ENCODE results near the gene SYCE3.
"Not testable (repeated sequence)": the region's sequence is repeated elsewhere in the genome, so short reads cannot be mapped to it uniquely, and the experiment has no call there.

SYCE3 gene, protein sequence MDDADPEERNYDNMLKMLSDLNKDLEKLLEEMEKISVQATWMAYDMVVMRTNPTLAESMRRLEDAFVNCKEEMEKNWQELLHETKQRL

DNA sequence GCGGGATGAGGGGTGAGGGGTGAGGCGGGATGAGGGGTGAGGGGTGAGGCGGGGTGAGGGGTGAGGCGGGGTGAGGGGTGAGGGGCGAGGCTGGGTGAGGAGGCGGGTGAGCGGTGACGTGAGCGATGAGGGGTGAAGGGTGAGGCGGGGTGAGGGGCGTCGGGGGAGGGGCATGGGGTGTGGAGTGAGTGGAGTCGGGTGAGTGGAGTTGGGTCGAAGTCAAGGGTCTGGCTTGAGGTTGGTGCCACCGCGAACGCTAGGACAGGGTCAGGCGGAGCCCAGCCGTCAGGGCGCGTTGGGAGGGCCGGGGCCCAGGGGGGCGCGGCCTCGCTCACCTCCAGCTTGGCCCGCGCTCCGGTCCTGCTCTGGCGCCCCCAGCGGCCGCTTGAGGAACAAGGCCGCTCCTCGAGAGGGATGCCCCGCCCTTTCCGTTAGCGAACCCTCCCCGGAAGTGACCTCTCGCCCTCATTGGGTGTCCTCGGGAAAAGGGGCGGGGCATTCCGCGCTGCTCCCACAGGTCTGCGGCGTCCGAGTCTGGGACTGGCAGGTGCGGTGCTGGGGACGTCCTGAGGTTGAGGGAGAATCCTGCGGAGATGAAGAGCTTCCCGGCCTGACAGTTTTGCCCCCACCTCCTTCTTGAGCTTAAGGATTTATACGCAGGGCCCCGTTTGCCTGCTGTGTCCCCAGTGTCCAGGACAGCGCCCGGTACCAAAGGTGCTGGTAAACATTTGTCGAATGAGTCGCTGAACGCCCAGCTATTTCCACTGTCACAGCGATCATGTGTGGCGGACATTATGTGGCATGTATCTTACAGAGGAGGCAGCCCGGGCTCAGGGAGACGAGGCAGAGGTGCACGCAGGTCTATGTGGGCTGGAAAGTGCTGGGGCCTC, at the start of gene SYCE3:
TSS of gene SYCE3 (minus strand) at position 397 of the 890 bp plus-strand sequence. CDS start 6,514 bp downstream, outside the sequence.
- DNase-seq: peak; percentile 99

DNA sequence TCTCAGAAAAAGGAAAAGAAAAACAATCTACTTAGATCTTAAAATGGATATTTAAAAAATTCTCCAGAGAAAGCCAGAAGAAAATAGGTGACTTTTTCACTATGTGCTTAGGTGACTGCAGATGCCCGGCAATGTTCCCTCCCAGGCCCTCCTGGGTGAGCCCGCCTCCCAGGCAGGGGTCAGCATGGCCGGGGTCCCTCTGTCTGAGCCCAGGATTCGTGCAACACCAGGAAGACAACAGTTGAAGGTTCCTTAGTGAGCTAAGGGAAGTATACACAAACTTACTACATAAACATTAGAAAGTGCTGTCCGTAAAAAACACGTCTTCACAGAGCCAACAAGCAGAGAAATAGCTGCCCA, 49.4 kb upstream of the SYCE3 start:
- DNase-seq: no peak

DNA sequence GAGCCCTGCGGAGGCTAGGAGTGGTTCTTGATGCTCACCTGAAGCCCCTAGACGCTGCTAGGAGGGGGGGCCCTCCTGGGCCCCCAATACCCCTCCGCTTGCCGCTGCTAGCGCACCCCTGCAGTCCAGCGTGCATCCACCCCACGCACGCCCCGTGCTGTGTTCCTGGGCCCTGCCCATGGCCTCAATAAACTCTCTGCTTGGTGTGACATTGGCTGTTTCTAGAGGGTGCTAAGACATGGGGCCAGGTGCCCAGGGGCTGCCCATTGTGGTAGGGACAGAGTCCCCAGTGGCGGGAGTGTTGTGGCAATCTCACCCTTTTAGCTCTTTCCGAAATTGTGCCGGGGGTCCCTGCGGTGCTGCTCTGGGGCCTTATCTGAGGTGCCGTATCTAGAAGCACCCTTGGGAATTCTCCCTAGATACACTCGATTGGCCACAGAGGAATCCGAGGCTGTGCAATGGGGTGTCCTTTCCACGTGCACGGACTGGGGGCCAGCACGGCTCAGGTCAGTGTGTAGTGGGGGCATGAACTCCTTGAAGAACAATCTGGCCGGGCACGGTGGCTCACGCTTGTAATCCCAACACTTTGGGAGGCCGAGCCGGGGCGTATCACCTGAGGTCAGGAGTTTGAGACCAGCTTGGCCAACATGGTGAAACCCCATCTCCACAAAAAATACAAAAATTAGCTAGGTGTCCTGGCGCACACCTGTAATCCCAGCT, 48.8 kb upstream of the SYCE3 start:
- DNase-seq: no peak

DNA sequence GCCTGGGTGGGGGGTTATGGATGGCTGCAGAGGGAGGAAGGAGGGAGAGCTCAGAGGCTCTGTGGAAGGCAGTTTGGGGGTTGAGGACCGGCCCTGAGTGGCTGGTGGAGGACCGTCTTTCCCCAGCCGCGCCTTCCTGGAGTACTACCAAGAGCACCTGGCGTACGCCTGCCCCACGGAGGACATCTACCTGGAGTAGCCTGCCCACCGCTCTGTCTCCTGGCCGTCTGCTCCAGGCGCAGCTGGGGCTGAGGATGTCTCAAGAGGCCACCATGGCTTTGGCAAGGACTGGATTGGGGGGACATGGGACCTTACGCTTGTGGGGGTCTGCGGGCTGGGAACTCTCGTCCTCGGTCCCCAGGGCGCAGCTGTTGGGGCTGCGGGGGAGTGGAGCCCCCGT, 47.9 kb upstream of the SYCE3 start:
- DNase-seq: no peak

DNA sequence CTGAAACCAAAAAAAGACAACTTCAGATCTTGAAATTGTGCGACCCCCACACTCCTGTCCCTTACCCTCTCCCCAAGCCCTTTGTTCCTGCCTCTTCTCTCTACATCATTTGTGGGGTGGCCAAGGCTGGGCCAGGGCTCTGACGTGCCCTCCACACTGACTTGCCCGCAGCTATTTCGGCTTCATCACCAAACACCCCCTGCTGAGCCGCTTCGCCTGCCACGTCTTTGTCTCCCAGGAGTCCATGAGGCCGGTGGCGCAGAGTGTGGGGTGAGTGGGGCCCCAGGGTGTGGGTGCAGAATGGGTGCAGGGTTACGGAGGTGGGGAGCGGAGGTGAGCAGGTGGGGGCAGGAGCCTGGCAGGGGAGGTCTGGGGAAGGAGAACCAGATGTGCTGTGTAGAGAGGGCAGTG, 47.3 kb upstream of the SYCE3 start:
- DNase-seq: no peak

DNA sequence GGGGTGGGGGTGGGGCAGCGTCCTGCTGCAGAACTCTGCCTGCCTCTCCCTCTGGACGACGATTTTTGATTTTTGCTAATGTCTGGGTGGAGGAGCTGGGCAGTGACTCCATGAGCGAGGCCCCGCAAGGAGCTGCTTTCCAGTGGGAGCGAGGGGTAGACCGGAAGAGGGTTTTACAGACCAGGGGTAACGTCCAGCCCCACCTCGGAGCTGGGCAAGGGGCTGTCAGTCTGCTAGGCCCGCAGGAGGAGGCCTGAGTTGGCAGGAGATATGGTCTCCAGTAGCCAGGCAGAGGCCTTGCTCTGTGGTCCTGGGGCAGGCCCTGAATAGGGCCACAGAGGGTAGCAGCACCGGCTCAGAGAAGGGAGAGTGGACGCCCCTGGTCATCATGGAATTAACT, 46.9 kb upstream of the SYCE3 start:
- no peak for DNase-seq

DNA sequence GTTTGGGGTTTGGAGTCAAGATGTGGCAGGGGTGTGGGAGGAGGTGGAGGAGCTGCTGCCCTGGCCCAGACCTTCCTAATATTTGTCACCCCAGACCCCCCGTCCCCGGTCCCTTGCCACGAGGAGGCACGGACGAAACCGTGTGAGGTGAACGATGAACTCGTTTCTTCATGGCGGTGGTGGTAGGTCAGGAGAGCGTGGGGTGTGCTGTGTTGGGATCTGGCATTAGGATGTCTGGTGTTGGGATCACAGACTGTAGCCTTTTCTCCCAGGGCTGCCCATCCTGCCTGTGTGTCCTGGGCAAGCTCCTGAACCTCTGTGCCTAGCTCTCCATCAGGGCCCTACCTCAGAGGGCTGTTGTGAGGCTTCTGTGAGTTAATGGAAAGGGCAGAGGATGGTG, 46.3 kb upstream of the SYCE3 start:
- DNase-seq: no peak

DNA sequence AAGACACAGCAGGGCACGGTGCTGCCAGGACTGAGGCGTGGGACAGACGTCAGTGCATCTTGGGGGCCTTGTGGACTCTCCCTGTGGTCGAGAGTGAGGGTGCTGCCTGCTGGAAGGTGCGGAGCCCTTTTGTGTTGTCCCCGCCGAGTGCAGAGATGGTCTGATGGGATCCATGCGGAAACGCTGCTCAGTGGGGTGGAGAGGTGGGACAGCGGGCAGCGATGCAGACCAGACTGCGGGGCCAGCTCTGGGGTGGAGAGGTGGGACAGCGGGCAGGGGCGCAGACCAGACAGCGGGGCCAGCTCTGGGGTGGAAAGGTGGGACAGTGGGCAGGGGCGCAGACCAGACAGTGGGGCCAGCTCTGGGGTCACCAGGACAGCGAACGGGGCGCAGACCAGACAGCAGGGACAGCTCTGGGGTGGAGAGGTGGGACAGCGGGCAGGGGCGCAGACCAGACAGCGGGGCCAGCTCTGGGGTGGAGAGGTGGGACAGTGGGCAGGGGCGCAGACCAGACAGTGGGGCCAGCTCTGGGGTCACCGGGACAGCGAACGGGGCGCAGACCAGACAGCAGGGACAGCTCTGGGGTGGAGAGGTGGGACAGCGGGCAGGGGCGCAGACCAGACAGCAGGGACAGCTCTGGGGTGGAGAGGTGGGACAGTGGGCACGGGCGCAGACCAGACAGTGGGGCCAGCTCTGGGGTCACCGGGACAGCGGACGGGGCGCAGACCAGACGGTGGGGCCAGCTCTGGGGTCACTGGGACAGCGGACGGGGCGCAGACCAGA, 45.5 kb upstream of the SYCE3 start:
- DNase-seq: not testable (repeated sequence)

DNA sequence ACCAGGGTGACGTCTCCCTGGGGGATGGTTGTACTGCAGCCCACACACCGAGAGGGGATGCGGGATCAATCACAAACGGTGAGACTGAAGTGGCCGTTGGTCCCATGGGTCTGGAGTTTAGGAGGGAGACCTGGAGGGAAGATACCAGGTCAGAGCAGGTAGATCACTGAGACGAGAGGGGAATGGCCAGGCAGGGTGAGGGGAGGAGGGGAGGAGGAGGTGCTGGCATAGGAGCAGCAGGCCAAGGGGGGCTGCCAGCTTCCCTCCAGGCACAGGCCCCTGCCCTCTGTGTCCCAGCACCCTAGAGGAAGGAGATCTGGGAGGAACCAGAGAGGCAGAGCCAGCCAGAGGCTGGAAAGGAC, 44.9 kb upstream of the SYCE3 start:
- DNase-seq: no peak

DNA sequence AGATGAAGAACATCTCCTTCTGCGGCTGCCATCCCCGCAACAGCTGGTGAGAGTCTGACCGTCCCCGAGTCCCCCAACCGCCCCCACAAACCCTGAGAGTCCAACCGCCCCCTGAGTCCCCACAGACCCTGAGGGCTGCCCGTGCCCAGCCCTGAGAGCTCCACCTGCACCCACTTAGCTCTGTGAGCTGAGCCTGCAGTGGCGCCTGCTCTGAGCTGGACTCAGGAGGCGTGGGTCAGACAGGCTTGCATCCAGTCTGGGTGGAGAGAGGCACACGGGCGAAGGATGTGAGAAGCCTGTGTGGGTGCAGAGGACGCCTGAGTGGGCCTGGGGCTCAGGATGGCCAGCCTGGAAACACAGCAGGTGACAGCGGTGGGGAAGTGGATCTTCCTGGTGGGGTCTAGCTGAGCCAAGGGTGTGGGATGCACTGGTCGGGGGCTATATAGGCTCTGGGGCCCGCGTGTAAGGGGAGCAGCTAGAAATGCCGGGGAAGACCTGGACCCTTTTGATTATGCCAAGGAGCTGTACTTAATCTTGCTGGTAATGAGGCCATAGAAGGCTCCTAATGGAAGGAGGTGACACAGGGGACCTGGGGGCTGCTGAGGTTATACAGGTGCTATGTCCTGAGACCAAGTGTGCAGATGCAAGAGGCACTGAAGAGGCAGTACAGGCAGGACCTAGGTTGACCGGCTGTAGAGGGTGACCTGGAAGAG, 44.4 kb upstream of the SYCE3 start:
- no peak for DNase-seq

DNA sequence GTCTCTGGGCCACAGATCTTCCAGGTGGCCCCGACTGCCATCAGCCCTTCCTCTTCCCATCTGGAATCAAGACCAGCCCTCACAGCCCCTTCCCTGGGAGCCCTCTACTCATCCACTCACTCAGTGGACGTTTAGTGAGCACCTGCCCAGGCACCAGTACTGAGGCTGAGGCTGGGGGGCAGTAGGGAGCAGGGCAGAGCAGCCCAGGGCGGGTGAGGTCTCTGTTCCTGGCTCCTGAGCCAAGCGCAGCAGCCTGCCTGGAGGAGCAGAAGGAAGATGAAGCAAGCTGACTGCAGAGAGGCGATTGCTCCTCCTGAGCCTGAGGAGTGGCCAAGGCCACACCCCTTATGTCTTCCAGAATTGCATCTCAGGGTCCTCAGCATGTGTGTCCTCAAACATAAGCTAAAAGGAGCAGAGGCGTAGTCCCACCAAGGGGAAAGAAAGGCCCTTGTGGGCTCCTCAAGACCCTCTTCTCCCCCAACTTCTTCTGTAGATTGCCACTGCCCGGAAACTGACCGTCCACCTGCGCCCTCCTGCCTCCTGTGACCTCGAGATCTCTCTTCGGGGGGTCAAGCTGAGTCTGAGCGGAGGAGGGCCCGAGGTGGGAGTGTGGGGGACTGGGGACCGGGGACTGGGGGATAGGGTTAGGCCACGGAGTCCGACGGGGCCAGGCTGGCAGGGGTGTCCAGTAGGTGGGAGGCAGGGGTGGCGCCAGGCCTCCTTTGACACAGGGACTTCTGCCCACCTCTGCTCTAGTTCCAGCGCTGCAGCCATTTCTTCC, 43.6 kb upstream of the SYCE3 start:
- peak; percentile 36 for DNase-seq

DNA sequence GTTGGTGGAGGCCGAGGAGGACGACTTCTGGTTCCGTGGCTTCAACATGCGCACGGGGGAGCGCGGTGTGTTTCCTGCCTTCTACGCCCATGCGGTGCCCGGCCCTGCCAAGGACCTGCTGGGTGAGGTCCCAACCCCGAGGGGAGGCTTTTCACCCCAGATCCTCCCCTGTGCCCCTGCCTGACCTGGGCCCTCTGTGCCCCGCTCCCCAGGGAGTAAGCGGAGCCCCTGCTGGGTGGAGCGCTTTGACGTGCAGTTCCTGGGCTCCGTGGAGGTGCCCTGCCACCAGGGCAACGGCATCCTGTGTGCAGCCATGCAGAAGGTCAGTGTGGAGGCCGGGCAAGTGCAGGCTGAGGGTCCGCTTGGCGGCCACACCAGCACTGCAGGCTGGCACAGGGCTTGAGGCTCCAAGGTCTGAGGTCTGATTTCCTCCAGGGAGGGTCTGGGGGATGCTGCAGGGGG, 42.9 kb upstream of the SYCE3 start:
- DNase-seq: no peak

DNA sequence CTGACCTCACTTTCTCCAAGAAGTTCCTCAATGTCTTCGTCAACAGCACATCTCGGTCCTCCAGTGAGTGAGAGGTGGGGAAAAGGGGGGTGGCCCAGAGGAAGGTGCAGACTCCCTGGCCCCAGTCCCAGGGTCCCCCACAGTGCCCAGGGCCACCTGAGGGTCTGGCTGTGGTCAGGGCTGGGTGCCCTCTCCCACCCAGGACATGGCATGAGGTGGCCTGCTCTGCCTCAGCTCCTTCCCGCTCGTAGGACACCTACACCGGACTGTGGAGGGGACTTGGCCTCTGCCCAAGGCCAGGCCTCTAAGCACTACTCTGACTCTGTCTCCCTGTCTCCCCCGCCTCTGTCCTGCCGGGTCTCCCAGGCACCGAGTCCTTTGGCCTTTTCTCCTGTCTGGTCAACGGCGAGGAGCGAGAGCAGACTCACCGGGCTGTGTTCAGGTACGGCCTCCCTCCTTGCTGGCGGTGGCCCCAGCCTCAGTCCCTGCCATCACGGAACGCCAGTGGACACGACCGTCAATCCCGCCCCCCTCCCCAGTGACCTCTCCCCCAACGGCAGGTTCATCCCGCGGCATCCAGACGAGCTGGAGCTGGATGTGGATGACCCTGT, 42.4 kb upstream of the SYCE3 start:
- no peak for DNase-seq

DNA sequence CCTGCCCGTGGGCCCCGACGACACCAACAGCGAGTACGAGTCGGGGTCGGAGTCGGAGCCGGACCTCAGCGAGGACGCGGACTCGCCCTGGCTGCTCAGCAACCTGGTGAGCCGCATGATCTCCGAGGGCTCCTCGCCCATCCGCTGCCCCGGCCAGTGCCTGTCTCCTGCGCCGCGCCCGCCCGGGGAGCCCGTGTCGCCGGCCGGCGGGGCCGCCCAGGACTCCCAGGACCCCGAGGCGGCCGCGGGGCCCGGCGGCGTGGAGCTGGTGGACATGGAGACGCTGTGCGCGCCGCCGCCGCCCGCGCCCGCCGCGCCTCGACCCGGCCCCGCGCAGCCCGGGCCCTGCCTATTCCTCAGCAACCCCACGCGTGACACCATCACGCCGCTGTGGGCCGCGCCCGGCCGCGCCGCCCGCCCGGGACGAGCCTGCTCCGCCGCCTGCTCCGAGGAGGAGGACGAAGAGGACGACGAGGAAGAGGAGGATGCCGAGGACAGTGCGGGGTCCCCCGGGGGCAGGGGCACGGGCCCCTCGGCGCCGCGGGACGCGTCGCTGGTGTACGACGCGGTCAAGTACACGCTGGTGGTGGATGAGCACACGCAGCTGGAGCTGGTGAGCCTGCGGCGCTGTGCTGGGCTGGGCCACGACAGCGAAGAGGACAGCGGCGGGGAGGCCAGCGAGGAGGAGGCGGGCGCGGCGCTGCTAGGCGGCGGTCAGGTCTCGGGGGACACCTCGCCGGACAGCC, 41.7 kb upstream of the SYCE3 start:
- DNase-seq: no peak

DNA sequence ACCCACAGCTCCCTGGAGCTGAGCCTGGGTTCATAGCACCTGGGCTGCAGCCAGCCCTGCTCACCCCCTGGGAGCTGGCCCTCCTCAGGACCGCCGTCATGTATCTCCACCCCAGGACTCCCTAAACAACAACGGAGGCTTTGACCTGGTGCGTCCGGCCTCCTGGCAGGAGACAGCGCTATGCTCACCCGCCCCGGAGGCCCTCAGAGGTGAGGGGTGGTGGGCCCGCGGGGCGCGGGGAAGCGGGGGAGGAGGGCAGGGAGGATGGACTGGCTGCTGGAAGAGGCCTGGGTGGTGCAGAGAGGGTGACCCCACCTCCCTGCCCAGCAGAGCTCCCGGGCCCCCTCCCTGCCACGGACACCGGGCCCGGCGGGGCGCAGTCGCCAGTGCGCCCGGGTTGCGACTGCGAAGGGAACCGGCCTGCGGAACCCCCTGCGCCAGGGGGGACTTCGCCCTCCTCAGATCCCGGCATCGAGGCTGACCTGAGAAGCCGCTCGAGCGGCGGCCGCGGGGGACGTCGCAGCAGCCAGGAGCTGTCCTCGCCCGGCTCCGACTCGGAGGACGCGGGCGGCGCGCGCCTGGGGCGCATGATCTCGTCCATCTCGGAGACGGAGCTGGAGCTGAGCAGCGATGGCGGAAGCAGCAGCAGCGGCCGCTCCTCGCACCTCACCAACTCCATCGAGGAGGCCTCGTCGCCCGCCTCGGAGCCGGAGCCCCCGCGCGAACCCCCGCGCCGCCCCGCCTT, 41.0 kb upstream of the SYCE3 start:
- DNase-seq: no peak

DNA sequence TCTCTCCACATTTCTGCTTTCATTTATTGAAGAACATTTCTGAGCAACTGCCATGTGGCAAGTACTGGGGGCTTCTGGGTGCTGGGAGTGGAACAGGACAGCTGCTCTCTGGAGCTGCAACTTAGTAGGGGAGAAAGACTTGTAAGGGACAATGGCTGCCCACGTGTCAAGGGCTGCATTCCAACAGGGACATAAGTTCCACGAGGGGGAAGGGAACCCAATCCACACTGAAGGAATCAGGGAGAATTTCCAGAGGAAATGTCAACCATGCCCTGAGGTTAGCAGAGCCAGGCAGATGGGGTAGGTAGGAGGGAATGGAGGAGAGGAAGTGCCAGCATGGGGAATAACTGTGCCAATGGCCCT, 39.6 kb upstream of the SYCE3 start:
- DNase-seq: no peak

DNA sequence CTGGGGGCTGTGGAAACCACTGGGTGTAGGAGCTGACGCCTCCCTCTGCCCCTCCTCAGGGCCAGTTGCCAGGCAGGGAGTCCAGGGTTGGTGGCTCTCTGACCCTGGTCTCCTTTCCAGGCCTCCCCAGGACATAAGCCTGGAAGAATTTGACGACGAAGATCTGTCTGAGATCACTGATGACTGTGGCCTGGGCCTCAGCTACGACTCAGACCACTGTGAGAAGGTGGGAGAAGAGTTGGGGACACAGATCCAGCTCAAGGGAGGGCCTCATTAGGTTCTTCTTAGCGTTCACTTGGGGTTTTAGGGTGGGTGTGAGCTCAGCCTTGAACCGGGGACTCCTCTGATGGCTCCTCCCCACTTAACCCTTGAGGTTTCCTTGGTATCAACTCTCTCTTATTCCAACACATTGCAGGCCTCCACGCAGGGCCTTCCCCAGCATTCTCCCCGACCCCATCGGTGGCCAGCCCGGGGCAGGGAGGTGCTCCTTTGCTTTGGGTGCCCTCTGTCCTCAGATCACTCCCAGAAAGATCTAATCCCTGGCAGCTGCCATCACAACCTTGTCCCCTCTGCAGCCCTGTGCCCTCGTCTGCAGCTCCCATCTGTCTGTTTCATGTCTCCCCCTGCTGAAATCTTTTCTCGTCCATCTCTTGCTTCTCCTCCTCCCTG, 39.1 kb upstream of the SYCE3 start:
- DNase-seq: no peak

DNA sequence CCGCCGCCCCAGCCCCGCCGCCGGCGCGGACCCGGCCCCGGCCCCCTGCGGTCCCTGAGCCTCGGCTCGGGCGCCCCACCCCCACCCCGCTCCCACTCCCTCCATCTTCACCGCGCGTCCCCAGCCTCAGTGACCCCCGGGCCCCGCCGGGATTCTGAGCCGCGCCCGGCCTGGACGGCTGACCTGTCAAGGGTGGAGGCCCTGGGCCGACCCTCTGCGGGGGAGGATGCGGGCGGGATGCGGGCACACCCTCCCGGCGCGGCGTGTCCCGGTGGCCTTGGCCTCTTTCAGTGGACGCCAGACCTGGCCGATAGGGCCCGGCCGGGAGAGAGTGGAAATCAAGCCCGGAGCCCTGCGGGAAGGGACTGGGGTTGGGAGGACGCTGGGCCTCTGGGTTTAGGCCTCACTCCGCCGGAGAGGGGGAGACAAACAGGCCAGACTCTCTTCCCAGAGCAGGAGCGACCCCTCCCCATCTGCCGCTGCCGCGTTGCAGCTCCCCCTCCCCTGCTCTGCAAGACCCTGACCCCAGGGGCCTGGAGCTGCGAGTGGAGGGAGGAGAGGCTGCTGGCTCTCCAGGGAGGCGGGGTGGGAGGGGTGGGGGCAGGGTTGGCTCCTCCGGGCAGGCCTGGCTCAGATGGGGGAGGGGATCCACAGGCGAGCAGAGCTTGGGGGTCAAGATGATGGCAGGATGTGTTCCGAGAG, 38.4 kb upstream of the SYCE3 start:
- no peak for DNase-seq

DNA sequence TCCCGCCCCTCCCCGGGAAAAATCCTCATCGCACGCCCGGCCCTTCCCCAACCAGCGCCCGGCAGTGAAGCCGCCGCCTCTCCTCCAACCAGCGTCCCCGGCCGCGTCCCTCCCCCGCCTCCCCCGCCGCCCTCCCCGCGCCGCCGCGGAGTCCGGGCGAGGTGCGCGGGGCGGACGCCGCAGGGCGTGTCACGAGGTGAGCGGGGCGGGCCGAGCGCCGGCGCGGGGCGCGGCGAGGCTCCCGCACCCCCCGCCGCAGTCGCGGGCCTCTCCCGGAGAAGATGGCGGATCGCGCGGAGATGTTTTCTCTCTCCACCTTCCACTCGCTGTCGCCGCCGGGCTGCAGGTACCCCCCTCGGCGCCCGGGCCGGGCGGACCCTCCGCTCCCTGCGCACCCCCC, 37.8 kb upstream of the SYCE3 start, which contains the start of gene MAPK8IP2:
TSS of gene MAPK8IP2 (plus strand) at position 256 of the 400 bp plus-strand sequence. CDS start at position 282, 26 bp downstream.
- DNase-seq: no peak
